ENCODE results near the gene PNN.

The PNN gene

DNA sequence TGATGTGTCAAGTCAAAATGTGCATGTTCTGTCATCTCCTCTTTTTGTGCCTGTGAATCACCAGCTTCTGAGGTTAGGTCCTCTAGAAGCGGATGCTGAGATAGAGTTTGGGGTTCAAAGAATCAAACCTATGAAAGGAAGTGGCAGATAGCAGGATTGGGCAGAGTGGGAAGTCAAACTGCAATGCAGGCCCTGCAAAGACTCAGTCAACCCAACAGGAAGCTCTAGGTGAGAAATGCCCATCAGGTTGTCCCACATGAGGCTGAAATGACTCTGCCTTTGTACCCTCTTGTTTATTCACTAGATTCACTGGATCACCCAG, 54.1 kb downstream of the PNN start:
- no peak for DNase-seq (ENCODE audit: low spot score)

DNA sequence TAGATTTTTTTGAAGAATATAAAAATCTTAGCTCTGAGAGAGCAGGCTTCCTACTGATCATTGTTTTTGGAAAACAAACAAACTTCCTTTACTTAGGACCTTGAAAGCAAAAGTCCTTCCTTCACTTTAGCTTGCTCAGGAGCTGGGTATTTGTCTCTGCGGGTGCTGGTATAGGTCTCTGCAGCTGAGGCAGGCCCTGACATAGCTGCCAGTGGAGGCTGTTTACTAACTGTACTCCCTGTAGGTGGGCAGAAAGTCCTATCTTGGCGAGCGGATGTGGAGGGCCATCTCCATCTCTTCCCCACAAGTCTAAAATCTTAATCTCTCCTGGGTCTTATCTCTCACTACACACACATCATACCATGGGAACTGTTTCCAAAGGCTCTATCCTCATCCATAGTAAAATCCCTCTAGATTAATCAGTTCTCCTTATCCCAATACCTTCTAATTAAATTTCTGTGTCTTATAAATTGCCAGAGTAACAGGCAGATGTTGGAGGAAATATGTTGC, 54.6 kb downstream of the PNN start:
- no peak for DNase-seq (ENCODE audit: low spot score)

DNA sequence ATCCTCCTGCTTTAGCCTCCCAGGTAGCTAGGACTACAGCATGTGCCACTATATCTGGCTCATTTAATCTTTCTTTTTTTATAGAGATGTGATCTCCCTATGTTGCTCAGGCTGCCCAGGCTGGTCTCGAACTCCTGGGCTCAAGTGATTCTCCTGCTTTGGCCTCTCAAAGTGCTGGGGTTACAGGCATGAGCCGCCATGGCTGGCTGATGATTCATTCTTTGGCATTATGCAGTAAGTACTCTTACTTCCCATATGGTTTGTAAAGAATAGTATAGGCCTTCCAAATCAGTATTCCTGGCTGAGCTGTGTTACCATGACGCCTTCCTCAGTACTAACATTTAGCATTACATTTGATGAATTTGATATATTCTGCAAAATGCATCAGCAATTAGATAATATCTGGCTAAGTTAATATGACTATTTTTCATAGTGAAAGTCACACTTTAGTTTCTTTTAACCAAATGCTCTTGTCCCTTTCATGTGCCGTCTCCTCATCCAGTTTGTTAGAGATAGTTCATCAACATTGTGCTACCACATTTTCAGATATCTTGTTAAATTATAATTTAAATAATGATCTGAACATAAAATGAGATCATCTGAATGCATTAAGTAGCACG, 55.5 kb downstream of the PNN start:
- DNase-seq (ENCODE audit: low spot score) = no peak

DNA sequence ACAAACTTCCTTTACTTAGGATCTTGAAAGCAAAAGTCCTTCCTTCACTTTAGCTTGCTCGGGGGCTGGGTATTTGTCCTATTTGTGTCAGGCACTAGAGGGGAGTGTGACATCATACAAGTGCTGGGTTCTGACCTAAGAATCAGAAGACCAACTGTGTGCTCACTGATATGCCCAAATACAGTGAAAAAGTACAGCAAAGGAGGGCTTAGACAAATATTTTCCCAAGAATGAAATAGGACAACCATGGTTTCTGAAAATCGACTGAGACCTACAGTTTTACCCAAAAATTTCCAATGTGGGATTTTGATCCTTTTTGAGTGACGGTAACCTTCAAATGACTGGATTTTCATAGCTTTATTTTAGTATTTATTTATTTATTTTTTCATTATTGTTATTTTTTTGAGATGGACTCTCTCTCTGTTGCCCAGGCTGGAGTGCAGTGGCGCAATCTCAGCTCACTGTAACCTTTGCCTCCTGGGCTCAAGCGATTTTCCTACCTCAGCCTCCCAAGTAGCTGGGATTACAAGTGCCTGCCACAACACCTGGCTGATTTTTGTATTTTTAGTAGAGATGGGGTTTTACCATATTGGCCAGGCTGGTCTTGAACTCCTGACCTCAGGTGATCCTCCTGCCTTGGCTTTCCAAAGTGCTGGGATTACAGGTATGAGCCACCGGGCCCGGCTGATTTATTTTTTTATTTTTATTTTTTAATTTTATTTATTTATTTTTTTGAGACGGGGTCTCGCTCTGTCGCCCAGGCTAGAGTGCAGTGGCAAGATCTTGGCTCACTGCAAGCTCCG, 56.9 kb downstream of the PNN start:
- peak; percentile 11 for DNase-seq (ENCODE audit: low spot score)

Measured in SK-N-DZ (cell line).